VCaP (cell line): Measurements from ENCODE around the gene UBC.
"Not testable (repeated sequence)": the region's sequence is repeated elsewhere in the genome, so short reads cannot be mapped to it uniquely, and the experiment has no call there.

Source experiments
- H3K27ac ChIP-seq: fragments of 450-650 bp; 2 replicates; pipeline ENCODE4 v1.5.1; 2017
- CTCF ChIP-seq: fragments of 450-650 bp; conservative IDR thresholded peaks from 2 replicates; pipeline ENCODE4 v1.5.1; 2017; ENCODE audit warnings: mild to moderate bottlenecking, moderate library complexity

The UBC gene

GRCh38 chr12:124940393-124941169 lies 26.1 kb upstream of the UBC start:
- H3K27ac ChIP-seq: peak overlapping the region; percentile 81
- peak; percentile 98 for TF ChIP-seq CTCF

- TF ChIP-seq CTCF: no peak
- H3K27ac ChIP-seq: peak overlapping the region; percentile 81
Observed at GRCh38 chr12:124940143-124940392, 25.6 kb upstream of the UBC start.

GRCh38 chr12:124939421-124940142 lies 25.1 kb upstream of the UBC start:
- peak overlapping the region; percentile 81 for H3K27ac ChIP-seq
- TF ChIP-seq CTCF: peak; percentile 35

- H3K27ac ChIP-seq: peak overlapping the region; percentile 81
- TF ChIP-seq CTCF: peak; percentile 76
Observed at GRCh38 chr12:124939079-124939420, 24.6 kb upstream of the UBC start.

GRCh38 chr12:124938587-124938986 lies 24.1 kb upstream of the UBC start:
- TF ChIP-seq CTCF: no peak
- peak overlapping the region; percentile 81 for H3K27ac ChIP-seq

GRCh38 chr12:124938108-124938507 lies 23.7 kb upstream of the UBC start:
- TF ChIP-seq CTCF: no peak
- peak overlapping the region; percentile 81 for H3K27ac ChIP-seq

- not testable (repeated sequence) for H3K27ac ChIP-seq
Observed at GRCh38 chr12:124931528-124931927, 17.1 kb upstream of the UBC start.

GRCh38 chr12:124930586-124930985 lies 16.1 kb upstream of the UBC start:
- TF ChIP-seq CTCF: no peak
- H3K27ac ChIP-seq: no peak overlapping the region
